Progenitor cell of endocrine pancreas (in vitro differentiated cells): Measurements from ENCODE around the gene UFD1. TPM values are rescaled to one million over a fixed set of nuclear protein-coding genes. Genes with fewer than 3 reads are reported as not detected.

Experiments
- DNase-seq: peaks from one replicate; pipeline ENCODE4 v3.0.0; 2021; ENCODE audit warnings: low spot score; ENCODE audit not compliant: unreplicated experiment
- H3K27ac Mint-ChIP-seq: 2 replicates; pipeline ENCODE4 v1.8.0; 2021; ENCODE audit warnings: mild to moderate bottlenecking, moderate library complexity, mixed read lengths
- H3K27me3 Mint-ChIP-seq: 2 replicates; pipeline ENCODE4 v1.8.0; 2021; ENCODE audit warnings: mixed read lengths
- H3K36me3 Mint-ChIP-seq: 2 replicates; pipeline ENCODE4 v1.8.0; 2022; ENCODE audit warnings: mixed read lengths; ENCODE audit not compliant: insufficient read depth
- H3K4me1 Mint-ChIP-seq: 2 replicates; pipeline ENCODE4 v1.8.0; 2021; ENCODE audit warnings: low read depth, mixed read lengths
- H3K4me3 Mint-ChIP-seq: 2 replicates; pipeline ENCODE4 v1.8.0; 2021; ENCODE audit warnings: low read depth, mild to moderate bottlenecking, moderate library complexity, mixed read lengths
- H3K9me3 Mint-ChIP-seq: 2 replicates; pipeline ENCODE4 v1.8.0; 2021; ENCODE audit warnings: low read depth, mixed read lengths
- CTCF ChIP-seq: fragments of 200-600 bp; sonication (generic); IDR thresholded peaks from one replicate; pipeline ENCODE4 v1.5.0; 2021; ENCODE audit warnings: antibody characterized with exemption, mild to moderate bottlenecking; ENCODE audit not compliant: unreplicated experiment
- total RNA-seq: library from RNA; stranded (reverse); gene quantifications from 2 replicates; pipeline ENCODE4 v1.2.1, GENCODE V29; 2021

The UFD1 gene
- total RNA-seq, 1 donor from 2014 or later, result 55.3 TPM

DNA sequence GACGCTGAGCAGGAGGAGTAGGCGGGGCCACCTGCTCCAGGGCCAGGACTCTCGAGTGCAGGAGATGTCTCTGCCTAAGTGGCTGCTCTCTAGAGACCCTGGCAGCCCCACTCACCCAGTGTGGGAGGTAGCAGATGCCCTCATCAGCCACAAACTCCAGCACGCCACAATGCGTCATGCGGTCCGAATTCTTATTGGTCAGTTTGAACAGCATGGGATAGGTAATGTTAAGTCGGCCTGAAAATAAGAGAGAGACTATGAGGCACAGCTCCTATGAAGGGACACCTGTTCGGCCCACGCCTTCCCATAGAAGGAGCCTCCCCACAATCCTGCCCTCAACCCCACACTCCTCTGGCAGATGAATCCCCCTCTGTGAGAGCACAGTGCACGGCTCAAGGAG is 7.4 kb downstream of the UFD1 start:
- Mint-ChIP-seq H3K9me3 (no peaks in the 10 kb centered on the region), H3K27ac (no peak overlapping the region), H3K36me3 (peaks cover 9% of the 10 kb centered on the region), H3K4me3 (no peak overlapping the region), H3K27me3 (no peaks in the 10 kb centered on the region), H3K4me1 (no peaks in the 10 kb centered on the region)
- TF ChIP-seq CTCF, result no peak
- no peak for DNase-seq

GRCh38 chr22:19470010-19470409 is 9.0 kb downstream of the UFD1 start:
- Mint-ChIP-seq H3K36me3 (peaks cover 14% of the 10 kb centered on the region), H3K4me3 (no peak overlapping the region), H3K27me3 (no peaks in the 10 kb centered on the region), H3K27ac (no peak overlapping the region), H3K9me3 (no peaks in the 10 kb centered on the region), H3K4me1 (no peaks in the 10 kb centered on the region)
- TF ChIP-seq CTCF, result no peak
- no peak for DNase-seq

DNA sequence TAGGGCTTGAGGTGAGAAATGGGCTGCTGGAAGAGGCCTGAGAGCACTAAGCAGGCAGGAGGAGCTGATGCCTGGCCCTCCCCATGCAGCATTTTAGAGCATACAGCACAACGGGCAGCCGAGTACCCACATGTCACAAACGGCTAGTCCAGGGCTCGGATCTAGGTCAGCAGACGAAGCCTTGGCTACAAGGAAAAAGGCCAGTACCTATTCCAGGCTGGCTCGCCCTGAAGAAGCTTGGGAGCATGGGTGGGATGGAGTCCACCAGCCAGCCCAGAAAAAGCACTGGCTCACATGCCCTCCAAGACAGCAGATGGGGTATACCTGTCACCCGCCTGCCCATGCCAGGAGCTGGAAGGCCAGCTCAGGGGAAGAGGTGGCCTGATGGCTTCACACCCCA is 9.6 kb downstream of the UFD1 start:
- Mint-ChIP-seq H3K36me3 (peaks cover 14% of the 10 kb centered on the region), H3K9me3 (no peaks in the 10 kb centered on the region), H3K27me3 (no peaks in the 10 kb centered on the region), H3K4me1 (no peaks in the 10 kb centered on the region), H3K27ac (no peak overlapping the region), H3K4me3 (no peak overlapping the region)
- DNase-seq, result no peak
- TF ChIP-seq CTCF, result no peak

GRCh38 chr22:19467912-19468311 is 11.1 kb downstream of the UFD1 start:
- Mint-ChIP-seq H3K9me3 (no peaks in the 10 kb centered on the region), H3K36me3 (peaks cover 11% of the 10 kb centered on the region), H3K27ac (no peak overlapping the region)

GRCh38 chr22:19466848-19467752 is 11.9 kb downstream of the UFD1 start:
- H3K9me3 Mint-ChIP-seq, result no peaks in the 10 kb centered on the region
- H3K36me3 Mint-ChIP-seq, result peaks cover 12% of the 10 kb centered on the region
- no peaks in the 10 kb centered on the region for H3K27me3 Mint-ChIP-seq
- H3K4me3 Mint-ChIP-seq, result no peak overlapping the region
- no peak overlapping the region for H3K27ac Mint-ChIP-seq
- no peaks in the 10 kb centered on the region for H3K4me1 Mint-ChIP-seq
- no peak for DNase-seq
- TF ChIP-seq CTCF, result no peak

More at GRCh38 chr22:19467912-19468311, 11.1 kb downstream of the UFD1 start:
- no peak for DNase-seq
- no peaks in the 10 kb centered on the region for H3K27me3 Mint-ChIP-seq
- no peaks in the 10 kb centered on the region for H3K4me1 Mint-ChIP-seq
- no peak for TF ChIP-seq CTCF
- no peak overlapping the region for H3K4me3 Mint-ChIP-seq
